DMS53 (cell line): ENCODE data around the gene PTH2R.
"Not testable (repeated sequence)": the region's sequence is repeated elsewhere in the genome, so short reads cannot be mapped to it uniquely, and the experiment has no call there.

Experiments used
- DNase-seq: peaks from one replicate; lab custom pipeline; 2025; lab: John Stamatoyannopoulos, UW

Gene PTH2R

DNA sequence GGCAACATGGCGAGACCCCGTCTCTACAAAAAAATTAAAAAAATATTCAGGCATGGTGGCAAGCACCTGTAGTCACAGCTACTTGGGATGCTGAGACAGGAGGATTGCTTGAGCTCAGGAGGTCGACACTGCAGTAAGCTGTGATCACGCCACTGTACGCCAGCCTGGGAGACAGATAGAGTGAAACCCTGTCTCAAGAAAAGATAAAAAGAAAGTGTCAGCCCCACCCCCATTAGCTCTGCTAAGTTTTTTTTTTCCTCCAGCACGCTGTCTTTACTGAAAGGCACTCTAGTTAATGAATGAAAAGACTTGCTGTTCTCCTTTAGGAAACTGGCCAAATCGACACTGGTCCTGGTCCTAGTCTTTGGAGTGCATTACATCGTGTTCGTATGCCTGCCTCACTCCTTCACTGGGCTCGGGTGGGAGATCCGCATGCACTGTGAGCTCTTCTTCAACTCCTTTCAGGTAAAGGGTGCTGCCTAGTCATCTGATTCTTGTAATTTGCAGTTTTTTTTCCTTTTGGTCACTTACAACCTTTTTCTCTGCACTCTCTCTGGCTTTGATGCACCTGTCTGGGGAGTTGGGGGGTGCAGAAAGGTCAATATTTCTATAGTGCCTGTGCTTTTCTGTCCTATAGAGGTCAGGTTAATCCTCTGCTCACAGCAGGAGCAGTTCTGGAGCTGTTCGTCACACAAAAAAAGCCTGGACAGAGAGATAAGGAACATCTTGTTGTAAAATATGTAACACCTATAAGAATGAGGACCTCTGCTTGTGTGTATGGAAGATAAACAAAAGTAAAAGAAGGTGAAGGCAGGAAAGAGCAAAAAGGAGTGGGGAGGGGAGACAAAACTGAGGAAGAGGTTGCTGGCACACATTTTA, 82.3 kb downstream of the PTH2R start:
- DNase-seq: peak; percentile 79

DNA sequence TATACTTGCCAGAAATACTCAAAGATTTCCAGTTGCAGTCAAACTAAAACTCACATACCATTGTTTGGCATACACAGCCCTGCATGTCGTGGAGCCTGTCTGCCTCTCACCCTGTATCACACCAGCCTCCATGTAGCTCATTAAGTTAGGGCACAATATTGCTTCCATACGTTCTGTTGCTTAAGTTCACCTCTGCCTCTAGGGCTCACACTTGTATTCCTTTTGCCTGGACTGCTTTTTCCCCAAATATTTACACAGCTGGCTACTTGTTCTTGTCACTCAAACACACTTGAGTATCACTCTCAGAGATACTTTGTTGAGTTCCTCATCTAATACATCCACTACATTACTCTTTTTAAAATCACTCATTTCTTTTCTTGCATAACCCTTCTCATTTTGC, 83.1 kb downstream of the PTH2R start:
- peak; percentile 95 for DNase-seq

DNA sequence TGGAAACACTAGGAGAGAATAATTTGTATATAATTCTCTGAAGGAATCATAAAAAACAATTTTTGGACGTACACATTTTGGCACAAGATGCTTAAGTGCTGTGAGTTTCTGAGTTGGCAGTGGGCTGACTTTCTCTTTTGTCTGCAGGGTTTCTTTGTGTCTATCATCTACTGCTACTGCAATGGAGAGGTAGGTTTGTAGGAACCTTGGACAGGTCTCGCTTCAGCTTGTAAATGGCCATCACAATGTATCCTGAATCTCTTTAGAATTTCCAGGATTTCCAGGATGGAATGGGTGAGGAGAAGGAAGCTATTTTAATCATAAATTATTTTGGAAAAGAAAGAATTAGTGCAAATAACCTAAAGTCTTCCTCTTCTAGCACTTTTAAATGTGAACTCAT, 83.9 kb downstream of the PTH2R start:
- DNase-seq: peak; percentile 65

DNA sequence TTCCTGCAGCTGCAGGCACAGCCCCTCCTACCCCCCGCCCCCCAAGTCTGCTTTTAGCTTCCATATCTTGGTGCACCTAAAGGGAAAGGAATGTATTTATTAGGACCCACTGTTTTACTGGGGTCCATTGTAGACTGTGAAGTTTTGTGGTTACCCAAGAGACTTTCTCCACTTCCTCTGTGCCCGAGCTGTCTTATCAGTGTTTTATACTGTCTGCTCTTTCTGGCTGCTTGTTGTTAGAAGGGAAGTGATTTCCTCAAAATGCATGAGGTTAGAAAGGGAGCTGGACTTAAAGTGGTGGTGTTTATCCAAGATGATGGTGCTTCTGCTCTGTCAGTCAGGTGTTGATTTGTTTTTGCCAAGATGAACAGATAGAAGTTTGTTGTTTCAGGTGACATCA, 85.0 kb downstream of the PTH2R start:
- peak; percentile 14 for DNase-seq

DNA sequence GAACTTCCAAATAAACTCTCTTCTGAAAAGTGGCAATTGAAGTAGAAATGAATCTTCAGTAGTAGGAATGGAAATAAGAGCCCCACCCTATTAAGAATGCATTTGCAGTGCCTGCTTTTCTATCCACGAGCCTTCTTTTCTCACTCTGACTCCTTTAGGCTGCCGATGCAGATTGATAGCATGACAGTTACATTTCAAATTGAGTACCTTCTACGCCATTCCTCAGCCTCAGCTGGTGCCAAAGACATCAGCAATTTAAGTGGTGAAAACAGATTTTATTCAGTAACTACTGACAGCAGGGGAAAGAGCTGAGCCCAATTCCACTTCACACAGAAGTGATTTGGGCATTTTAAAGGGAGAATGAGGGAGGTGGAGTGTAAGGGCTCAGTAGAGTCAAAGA, 85.5 kb downstream of the PTH2R start:
- DNase-seq: no peak

DNA sequence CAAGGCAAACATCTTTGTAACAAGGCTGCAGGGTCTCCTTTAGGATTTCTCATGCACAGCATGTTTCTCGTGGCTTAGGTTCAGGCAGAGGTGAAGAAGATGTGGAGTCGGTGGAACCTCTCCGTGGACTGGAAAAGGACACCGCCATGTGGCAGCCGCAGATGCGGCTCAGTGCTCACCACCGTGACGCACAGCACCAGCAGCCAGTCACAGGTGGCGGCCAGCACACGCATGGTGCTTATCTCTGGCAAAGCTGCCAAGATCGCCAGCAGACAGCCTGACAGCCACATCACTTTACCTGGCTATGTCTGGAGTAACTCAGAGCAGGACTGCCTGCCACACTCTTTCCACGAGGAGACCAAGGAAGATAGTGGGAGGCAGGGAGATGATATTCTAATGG, 86.6 kb downstream of the PTH2R start:
- DNase-seq: peak; percentile 72

DNA sequence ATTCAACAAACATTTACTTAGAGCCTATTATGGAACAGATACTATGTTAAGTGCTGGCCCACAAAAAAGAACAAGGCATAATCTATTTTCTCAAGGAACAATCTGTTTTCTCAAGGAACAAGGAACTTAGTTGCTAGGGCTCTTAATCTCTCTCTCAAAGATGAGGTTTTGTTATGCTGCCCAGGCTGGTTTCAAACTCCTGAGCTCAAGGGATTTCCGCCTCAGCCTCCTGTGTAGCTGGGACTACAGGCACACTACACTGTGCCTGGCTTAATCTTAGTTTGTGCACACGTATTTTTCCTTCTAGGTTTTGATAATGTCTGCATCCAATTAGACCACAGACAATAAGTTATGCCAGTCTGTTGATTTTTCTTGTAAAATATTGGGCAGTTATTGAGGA, 89.5 kb downstream of the PTH2R start:
- no peak for DNase-seq

DNA sequence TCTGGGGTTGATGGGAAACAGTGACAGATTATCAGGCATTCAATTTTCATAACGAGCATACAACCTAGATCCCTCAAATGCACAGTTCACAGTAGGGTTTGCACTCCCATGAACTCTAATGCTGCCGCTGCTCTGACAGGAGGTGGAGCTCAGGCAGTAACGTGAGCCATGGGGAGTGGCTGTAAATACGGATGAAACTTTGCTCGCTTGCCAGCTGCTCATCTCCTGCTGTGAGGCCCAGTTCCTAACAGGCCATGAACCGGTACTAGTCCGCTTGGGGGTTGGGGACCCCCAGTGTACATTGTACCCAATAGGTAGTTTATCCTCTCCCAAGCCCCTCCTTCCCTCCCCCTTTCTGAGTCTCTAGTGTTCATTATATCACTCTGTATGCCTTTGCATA, 94.6 kb downstream of the PTH2R start:
- peak; percentile 92 for DNase-seq

DNA sequence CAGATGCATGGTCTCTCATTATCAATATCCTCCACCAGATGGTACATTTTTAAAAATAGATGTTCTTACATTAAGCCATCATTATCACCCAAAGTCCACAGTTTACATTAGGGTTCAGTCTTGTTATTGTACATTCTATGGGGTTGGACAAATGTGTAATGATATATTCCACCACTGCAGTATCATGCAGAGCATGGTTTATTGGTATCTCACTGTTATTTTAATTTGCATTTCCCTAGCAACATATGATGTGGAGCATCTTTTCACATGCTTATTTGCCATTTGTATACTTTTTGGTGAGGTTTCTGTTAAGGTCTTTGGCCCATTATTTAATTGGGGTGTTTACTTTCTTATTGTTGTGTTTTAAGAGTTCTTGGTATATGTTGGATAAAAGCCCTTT, 95.7 kb downstream of the PTH2R start:
- DNase-seq: no peak

DNA sequence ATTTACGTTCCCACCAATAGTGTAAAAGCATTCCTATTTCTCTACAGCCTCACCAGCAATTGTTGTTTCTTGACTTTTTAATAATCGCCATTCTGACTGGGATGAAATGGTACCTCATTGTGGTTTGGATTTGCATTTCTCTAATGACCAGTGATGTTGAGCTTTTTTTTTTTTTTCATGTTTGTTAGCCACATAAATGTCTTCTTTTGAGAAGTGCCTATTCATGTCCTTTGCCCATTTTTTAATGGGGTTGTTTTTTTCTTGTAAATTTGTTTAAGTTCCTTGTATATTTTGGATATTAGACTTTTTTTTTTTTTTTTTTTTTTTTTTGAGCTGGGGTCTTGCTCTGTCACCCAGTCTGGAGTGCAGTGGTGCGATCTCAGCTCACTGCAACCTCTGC, 98.8 kb downstream of the PTH2R start:
- not testable (repeated sequence) for DNase-seq

DNA sequence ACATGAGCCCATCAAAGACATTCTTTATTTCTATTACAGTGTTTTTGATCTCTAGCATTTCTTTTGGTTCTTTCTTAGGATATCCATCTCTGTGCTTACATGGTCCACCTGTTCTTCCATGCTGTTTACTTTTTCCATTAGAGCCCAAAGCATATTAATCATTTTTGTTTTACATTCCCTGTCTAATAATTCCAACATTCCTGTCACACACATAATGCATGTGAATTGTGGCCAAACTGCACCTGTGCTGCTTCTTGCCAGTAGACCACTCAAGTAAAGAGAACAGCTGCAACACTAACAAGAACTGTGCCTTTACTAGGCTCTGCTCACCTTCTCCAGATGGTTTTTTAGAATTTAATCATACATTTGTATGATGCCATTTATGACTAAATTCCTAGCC, 103.0 kb downstream of the PTH2R start:
- DNase-seq: no peak

DNA sequence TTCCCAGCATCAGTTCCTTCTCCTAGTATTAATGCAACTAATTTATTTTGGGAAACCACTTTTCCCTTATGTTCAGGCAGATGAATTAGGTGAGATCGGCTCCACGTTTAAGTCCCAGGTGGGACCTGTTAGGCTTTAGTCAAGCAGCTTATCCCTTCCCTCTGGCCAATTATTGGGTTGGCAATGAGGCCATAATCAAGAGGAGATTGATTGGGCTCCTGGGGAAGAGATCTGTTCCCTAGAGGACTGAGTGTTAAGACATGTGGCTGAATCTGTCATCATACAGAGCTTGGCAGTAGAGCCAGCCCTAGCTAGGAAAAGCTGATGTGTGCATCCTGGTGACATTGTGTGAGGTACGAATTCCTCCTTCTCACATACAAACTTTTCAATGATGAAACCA, 104.4 kb downstream of the PTH2R start:
- DNase-seq: no peak

DNA sequence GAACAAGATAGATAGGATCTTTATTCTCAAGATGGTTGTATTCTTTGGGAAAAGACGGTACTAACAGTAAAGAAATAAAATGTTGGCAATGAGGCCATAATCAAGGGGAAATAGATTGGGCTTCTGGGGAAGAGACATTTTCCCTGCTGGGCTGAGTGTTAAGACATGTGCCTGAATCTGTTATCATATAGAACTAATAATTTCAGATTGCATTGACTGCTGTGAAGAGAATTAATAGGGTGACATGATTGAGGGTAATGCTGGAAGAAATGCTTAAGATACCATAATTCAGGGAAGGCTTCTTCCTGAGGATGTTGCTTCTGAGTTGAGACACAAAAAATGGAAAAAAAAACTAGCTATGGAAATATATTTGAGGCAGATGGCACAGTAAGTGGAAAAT, 105.0 kb downstream of the PTH2R start:
- DNase-seq: no peak

DNA sequence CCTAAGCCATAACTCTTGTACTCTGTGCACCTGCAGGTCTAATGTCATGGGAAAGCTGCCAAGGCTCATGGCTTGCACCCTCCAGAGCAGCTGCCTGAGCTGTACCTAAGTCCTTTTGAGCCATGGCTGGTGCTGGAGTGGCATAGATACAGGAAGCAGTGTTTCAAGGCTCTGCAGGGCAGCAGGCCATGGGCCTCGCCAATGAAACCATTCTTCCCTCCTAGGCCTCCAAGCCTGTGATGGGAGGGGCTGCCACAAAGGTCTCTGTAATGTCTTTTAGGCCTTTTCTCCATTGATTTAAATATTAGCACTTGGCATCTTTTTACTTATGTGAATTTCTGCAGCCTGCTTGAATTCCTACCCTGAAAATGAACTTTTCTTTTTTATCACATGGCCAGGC, 108.5 kb downstream of the PTH2R start:
- no peak for DNase-seq

DNA sequence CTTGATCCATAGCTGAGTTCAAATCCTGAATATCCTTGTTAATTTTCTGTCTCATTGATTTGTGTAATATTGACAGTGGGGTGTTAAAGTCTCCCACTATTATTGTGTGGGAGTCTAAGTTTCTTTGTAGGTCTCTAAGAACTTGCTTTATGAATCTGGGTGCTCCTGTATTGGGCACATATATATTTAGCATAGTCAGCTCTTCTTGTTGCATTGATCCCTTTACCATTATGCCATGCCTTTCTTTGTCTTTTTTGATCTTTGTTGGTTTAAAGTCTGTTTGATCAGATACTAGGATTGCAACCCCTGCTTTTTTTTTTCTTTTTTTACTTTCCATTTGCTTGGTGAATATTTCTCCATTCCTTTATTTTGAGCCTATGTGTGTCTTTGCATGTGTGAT, 116.5 kb downstream of the PTH2R start:
- not testable (repeated sequence) for DNase-seq

DNA sequence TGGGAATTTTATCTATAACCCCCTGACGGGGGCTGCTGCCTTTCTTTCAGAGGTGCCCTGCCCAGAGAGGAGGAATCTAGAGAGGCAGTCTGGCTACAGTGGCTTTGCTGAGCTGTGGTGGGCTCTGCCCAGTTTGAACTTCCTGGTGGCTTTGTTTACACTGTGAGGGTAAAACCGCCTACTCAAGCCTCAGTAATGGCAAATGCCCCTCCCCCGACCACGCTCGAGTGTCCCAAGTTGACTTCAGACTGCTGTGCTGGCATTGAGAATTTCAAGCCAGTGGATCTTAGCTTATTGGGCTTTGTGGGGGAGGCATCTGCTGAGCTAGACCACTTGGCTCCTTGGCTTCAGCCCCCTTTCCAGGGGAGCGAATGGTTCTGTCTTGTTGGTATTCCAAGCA, 118.6 kb downstream of the PTH2R start:
- DNase-seq: not testable (repeated sequence)

DNA sequence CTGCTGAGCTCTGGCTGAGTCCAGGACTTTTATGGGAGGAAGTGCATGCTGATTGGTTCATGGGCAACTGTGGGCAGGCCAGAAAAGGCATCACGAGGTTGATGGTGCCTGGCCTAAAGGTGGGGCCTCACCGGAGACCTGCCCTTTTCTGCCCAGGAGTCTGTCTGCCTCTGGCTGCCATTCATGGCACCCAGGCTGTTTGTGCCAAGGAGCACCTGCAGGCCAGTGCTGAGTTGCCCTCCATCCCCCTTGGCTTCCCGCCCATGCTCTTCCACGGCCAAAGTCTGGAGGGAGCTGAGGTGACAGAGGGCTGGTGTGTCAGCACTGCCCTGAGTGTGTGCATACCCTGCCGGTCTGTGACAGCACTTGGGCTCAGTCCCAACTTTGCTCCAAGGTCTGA, 123.2 kb downstream of the PTH2R start:
- DNase-seq: no peak

DNA sequence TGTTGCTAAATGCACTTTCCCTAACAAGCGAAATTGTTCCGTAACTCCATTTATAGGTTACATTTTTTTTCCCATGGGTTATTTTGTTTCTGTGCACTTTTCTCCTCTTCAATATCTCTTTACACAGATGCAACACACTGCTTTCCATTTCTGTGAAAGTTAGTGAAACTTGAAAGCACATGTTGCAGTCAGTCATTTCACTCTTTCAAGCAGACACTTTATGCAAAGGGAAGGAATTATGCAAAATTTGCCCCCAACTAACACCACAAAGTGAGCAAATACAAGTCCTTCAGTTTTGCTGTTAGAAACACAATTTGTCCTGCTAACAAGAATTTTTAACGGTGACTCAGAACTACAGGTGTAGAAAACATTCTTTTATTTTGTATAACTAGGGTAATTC, 124.8 kb downstream of the PTH2R start:
- DNase-seq: no peak

DNA sequence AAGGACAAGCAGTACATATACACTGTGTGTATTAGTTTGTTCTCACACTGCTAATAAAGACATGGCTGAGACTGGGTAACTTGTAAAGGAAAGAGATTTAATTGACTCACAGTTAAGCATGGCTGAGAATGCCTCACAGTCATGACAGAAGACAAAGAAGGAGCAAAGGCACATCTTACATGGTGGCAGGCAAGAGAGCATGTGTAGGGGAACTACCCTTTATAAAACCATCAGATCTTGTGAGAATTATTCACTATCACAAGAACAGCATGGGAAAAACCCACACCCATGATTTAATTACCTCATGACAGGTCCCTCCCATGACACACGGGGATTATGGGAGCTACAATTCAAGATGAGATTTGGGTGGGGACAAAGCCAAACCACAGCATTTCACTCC, 129.0 kb downstream of the PTH2R start:
- DNase-seq: not testable (repeated sequence)

DNA sequence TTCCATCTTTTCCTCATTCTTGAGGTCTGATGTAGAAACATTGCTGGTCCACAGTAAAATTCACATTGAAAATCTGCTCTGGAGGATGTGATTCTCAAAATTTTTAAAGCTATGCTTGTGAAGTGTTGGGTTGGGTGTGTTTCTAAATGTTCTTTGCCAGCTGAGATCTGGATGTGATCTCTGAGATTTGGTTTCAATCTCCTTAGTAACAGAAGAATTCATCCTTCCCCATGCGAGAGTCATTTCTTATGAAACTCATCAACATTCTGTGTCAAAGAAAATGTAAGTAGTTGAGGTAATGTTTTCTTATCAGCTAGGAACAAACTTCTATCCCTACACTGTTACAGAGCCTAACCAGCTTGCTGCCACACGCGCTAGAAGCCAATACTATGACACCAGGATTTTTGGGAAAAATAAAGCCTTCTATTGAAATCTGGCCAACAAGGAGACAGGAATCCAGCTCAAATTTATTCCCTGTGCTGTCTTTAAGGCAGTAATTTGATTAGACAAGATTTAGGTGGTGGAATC, 134.9 kb downstream of the PTH2R start:
- DNase-seq: no peak

DNA sequence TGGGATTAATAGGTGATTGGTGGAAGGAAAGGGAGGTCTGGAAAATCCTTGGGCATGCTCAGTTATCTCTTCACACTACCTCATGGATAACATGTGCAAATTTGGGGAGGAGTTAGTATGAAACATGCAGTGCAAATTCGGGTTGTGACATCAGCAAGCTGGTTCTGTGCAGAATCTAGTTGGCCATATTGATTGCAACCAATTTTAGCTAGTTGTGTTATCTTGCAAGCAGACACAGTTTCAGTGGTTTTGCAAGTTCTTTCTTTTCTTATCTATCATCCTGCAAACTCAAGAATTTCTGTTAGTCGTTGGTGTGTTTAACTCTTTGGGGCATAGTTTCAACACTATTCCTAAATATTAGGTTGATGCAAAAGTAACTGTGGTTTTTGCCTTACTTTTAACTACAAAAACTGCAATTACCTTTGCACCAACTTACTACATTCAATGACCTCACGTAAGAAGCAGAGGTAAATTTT, 135.4 kb downstream of the PTH2R start:
- DNase-seq: no peak

DNA sequence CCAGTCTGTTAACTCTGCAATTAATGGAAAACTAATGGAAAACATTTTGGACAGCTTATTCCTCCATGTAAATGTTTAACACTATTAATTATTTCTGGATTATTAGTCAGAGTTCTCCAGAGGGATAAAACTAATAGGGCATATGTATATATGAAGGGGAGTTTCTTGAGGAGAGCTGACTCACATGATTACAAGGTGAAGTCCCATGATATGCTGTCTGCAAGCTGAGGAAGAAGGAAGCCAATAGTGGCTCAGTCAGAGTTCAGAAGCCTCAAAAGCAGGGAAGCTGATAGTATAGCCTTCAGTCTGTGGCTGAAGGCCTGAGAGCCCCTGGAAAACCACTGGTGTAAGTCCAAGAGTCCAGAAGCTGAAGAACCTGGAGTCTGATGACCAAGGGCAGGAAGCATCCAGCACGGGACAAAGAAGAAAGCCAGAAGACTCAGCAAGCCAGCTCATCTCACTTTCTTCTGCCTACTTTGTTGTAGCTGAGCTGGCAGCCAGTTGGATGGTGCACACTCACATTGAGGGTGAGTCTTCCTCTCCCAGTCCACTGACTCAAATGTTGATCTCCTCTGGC, 136.0 kb downstream of the PTH2R start:
- no peak for DNase-seq
